HG03095 (cell line): Measurements from ENCODE around the gene E2F2.

Source experiments
- ATAC-seq: cut with Tn5 transposase; IDR thresholded peaks from one replicate; pipeline ENCODE4 v1.9.1; 2021; ENCODE audit warnings: moderate library complexity; ENCODE audit not compliant: unreplicated experiment

The E2F2 gene

GRCh38 chr1:23530747-23531561, at the start of gene E2F2:
E2F2 (minus strand) TSS chr1:23531233; CDS start chr1:23530793, 440 bp downstream.
- no peak for ATAC-seq

GRCh38 chr1:23578997-23579363, 47.9 kb upstream of the E2F2 start:
- ATAC-seq: no peak

GRCh38 chr1:23578311-23578996, 47.4 kb upstream of the E2F2 start:
- ATAC-seq: no peak

- ATAC-seq: peak; percentile 51
Observed at GRCh38 chr1:23577056-23578004, 46.3 kb upstream of the E2F2 start.

GRCh38 chr1:23576338-23577055, 45.5 kb upstream of the E2F2 start:
- no peak for ATAC-seq

GRCh38 chr1:23575226-23575810, 44.3 kb upstream of the E2F2 start:
- no peak for ATAC-seq

- ATAC-seq: peak; percentile 41
Observed at GRCh38 chr1:23574265-23574754, 43.3 kb upstream of the E2F2 start.

GRCh38 chr1:23573574-23574182, 42.6 kb upstream of the E2F2 start:
- no peak for ATAC-seq

- ATAC-seq: no peak
Observed at GRCh38 chr1:23571465-23571864, 40.4 kb upstream of the E2F2 start.

GRCh38 chr1:23570001-23570691, 39.1 kb upstream of the E2F2 start:
- ATAC-seq: no peak

GRCh38 chr1:23568608-23569383, 37.8 kb upstream of the E2F2 start:
- no peak for ATAC-seq

- no peak for ATAC-seq
Observed at GRCh38 chr1:23567996-23568607, 37.1 kb upstream of the E2F2 start.

GRCh38 chr1:23567629-23567995, 36.6 kb upstream of the E2F2 start:
- no peak for ATAC-seq

- ATAC-seq: no peak
Observed at GRCh38 chr1:23566304-23566703, 35.3 kb upstream of the E2F2 start.

- no peak for ATAC-seq
Observed at GRCh38 chr1:23565776-23566175, 34.7 kb upstream of the E2F2 start.

GRCh38 chr1:23564529-23565122, 33.6 kb upstream of the E2F2 start:
- ATAC-seq: no peak

- no peak for ATAC-seq
Observed at GRCh38 chr1:23563755-23564374, 32.8 kb upstream of the E2F2 start.
